ENCODE data around the gene SPR. TPM values are rescaled to one million over a fixed set of nuclear protein-coding genes. Genes with fewer than 3 reads are reported as not detected.
"Not testable (repeated sequence)": the region's sequence is repeated elsewhere in the genome, so short reads cannot be mapped to it uniquely, and the experiment has no call there.

The SPR gene
- total RNA-seq, 4 donors from 2014 or later: 24.3 to 54.3 (median 42.8) TPM

DNA sequence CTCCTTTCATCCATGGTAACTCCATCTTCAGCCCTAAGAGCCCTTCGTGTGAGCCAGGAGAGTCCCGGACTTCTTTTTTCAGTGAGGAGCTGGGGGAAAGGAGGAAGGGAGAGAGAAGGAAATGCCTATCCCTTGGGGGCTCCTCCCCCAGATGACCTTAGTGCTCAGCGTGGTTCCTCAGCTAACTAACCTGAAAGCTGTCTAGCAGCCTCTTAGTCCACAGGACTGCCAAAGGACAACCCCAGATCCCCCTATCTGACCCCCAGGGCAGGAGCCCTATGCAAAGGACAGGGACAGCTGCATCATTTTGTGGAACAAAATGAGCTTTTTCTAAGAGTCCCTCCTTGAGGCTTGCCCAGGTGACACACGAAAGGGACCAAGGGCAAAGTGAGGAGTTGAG, 7.9 kb downstream of the SPR start:
- ATAC-seq (ENCODE audit: low FRiP score) (no peak), DNase-seq (ENCODE audit: low spot score) (no peak)
- TF ChIP-seq, protein P1, sequence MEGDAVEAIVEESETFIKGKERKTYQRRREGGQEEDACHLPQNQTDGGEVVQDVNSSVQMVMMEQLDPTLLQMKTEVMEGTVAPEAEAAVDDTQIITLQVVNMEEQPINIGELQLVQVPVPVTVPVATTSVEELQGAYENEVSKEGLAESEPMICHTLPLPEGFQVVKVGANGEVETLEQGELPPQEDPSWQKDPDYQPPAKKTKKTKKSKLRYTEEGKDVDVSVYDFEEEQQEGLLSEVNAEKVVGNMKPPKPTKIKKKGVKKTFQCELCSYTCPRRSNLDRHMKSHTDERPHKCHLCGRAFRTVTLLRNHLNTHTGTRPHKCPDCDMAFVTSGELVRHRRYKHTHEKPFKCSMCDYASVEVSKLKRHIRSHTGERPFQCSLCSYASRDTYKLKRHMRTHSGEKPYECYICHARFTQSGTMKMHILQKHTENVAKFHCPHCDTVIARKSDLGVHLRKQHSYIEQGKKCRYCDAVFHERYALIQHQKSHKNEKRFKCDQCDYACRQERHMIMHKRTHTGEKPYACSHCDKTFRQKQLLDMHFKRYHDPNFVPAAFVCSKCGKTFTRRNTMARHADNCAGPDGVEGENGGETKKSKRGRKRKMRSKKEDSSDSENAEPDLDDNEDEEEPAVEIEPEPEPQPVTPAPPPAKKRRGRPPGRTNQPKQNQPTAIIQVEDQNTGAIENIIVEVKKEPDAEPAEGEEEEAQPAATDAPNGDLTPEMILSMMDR (IDR thresholded peaks at IDR 0.05): no peak

DNA sequence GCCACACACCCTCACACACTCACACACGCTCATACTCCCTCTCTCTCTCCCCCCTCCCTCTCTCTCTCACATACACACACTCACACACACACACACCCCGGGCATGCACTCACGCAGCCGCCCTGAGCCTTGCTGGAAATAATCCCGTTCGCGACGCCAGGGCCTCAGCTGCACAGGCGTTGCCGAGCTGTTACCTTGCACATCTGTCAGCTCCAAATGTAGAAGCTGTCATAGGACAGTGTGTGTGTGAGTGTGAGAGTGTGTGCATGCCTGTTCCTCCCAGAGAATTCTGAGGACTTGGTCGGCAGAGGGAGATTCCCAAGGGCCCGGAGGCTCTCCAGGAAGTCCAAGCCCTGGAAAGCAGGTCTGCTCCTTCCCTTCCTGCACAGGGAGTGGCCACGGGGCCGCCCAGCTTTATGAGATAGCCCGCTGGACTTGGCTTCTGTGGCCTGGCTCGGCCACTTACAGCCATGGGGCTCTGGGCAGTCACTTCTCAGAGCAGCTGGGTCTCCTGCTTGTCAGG, 8.6 kb downstream of the SPR start:
- ATAC-seq (ENCODE audit: low FRiP score): no peak
- TF ChIP-seq, protein P1 (IDR thresholded peaks at IDR 0.05): no peak
- no peak for DNase-seq (ENCODE audit: low spot score)

DNA sequence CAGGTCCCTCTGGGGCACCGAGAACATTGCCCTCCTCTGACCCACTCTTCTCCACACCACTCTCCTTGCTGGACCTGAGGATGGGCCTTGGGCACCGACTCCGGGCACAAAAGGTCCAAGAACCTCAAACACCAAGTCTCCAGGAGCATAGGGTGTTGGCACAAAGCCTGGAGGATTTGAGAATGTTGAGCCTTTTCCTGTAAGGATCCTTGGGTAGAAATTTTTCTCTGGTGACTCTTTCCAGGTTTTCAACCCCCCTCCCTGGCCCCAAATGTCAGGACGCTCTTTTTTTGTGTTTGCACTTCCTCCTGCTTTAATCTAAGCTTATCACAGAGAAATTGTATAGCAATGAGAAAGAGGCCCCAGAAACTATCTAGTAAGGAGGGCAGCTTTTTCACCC, 9.2 kb downstream of the SPR start:
- DNase-seq (ENCODE audit: low spot score) (no peak), ATAC-seq (ENCODE audit: low FRiP score) (no peak)
- TF ChIP-seq, protein P1 (IDR thresholded peaks at IDR 0.05): no peak

DNA sequence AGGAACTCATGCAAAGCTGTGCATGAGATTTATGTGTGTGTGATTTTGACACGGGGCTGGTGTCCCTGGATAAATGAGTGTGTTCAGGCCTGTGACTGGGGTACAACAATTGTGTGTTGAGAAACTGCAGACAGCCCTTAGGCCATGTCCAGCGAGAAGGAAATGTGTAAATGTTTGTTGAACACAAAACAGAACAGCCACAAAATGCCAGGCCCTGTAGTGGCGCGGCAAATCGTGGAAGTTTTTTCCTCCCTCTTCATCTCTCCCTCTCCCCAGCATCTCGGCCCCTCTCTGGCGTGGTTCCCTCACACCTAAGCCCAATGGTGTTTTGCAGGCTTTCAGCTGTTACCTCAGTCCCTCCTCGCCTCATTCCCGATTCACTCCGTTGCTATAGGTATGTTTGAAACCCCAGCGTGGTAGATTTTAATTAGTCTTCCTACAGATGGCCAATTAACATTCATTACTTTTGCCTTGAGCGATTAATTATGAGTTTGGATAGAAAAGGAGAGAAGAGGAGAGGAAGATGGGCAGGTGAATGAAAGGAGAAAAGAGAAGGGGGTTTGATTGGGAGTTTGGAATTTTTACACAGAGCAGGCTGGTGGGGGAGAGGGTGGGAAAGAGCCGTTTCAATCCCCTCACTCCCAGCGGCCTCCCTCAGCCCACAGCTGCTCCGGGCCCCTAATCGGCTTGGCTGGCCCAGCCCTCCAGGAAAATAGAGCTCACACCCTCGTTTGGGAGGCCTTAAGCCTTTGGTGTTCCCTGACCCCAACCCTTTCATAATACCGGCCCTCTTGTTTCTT, 10.8 kb downstream of the SPR start:
- TF ChIP-seq, protein P1 (IDR thresholded peaks at IDR 0.05): no peak
- no peak for ATAC-seq (ENCODE audit: low FRiP score)
- DNase-seq (ENCODE audit: low spot score): no peak

DNA sequence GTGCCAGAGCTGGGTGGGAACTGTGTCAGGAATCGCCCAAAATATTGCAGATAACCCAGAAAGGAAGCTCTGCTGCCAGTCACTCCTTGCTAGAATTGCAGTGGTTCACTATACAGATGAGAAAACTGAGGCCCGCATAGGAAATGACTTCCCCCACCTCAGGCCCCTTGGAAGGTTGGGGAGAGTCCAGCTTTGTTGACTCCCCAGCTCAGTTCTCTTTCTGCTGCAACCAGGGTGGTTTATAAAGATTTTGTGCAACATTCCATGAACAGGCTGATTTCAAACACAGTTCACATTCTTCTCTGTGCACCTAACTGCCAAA, 11.3 kb downstream of the SPR start:
- TF ChIP-seq, protein P1 (IDR thresholded peaks at IDR 0.05): no peak
- no peak for DNase-seq (ENCODE audit: low spot score)
- ATAC-seq (ENCODE audit: low FRiP score): no peak

DNA sequence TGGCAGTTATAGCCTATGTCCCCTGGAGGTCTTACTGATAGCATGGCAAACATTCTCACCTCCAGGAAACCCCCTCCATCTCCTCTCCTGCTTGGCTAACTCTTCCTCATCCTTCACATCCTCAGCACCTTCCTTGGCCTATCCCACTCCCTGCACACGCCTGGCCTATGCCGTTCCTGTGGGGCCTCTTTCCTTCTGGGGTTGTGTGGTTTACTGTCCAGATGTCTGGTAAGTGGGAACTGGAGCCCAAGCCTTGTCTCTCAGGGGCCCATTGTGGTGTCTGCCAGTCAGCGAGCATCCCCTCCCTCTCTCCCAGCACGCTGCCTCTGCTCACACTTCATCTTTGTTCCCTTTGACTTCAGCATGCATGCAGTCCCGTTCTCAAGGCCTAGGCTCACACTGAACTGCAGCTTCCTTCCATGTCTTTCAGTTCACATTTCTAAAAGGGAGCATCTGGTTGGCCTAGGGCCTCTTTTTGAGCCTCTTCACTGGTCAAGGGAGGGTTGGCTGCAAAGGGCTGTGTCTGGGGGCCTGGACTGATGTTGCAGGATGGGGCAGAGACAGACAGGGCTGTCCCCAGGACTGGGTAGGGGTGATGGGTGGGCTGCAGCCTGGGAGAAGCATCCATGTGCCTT, 13.1 kb downstream of the SPR start:
- TF ChIP-seq, protein P1 (IDR thresholded peaks at IDR 0.05): no peak
- no peak for DNase-seq (ENCODE audit: low spot score)
- no peak for ATAC-seq (ENCODE audit: low FRiP score)

DNA sequence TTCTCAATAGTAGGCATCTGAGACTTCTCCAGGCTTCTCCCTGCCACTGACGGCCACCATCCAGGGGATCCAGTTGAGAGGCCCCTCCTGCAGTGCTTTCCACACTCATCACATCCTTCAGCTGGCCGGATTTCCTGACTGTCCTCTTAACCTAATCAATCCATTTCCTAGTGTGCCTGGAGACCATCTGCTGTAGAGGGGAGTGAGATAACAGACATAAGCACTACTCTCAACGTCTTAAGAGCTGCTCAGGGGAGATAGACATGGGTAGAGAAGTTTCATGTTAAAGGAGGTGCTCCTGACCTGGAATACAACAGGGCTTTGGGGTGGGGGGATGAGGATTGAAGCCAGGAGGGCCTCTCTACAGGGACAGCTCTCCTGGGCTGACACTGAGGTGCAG, 14.2 kb downstream of the SPR start:
- ATAC-seq (ENCODE audit: low FRiP score) (no peak), DNase-seq (ENCODE audit: low spot score) (no peak)
- TF ChIP-seq, protein P1 (IDR thresholded peaks at IDR 0.05): no peak

DNA sequence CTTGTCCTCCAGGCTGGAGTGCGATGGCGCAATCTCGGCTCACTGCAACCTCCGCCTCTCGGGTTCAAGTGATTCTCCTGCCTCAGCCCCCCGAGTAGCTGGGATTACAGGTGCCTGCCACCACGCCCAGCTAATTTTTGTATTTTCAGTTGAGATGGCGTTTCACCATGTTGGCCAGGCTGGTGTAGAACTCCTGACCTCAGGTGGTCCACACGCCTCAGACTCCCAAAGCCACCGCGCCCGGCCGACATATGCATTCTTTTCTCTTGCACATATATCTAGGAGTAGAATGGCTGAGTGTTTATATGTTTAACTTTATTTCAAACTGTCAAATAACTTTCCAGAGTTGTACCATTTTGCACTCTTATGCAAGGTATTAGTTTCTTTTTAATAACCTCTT, 20.2 kb downstream of the SPR start:
- DNase-seq (ENCODE audit: low spot score); ATAC-seq (ENCODE audit: low FRiP score): not testable (repeated sequence)

Data from omental fat pad (tissue), 4 donors.